ENCODE results near the gene KAZALD1. TPM values are rescaled to one million over a fixed set of nuclear protein-coding genes. Genes with fewer than 3 reads are reported as not detected.
A peak's percentile ranks its signal among the peaks of the same experiment; 100 is the strongest.

KAZALD1 gene
- total and polyA plus RNA-seq, 4 experiments from 2014 or later: not detected

GRCh38 chr10:101114646-101115045 lies 52.9 kb downstream of the KAZALD1 start:
- ChIA-PET POLR2A (ENCODE audit: partially characterized antibody) (no interaction called here), CTCF (ENCODE audit: partially characterized antibody) (no interaction called here)
- Mint-ChIP-seq H3K4me3 (no peak overlapping the region), H3K27me3 (peaks cover 15 to 35% of the 10 kb centered on the region in 2 donors), H3K4me1 (no peaks in the 10 kb centered on the region), H3K9me3 (no peaks in the 10 kb centered on the region), H3K27ac (peak overlapping the region in 1 of 7 donors; percentile 68), H3K36me3 (no peaks in the 10 kb centered on the region)
- intact Hi-C loops (cut with micrococcal nuclease): no loop called here
- Histone ChIP-seq H3K27ac (ENCODE audit: low read depth, low read length) (no peak overlapping the region), H3K27me3 (ENCODE audit: insufficient read depth, low read length) (peaks cover 6% of the 10 kb centered on the region), H3K36me3 (ENCODE audit: insufficient read depth, low read length) (no peaks in the 10 kb centered on the region), H3K9me3 (ENCODE audit: control insufficient read depth in 1 of 2, low read length in 2 of 2) (no peaks in the 10 kb centered on the region), H3K4me3 (ENCODE audit: low read length in 2 of 2) (no peak overlapping the region), H3K4me1 (ENCODE audit: insufficient read depth, low read length) (no peaks in the 10 kb centered on the region)
- no peak for DNase-seq

Other genes with a start within 250 kb of the KAZALD1 start
- 10 to 100 TPM; 46.3 to 49.3 TPM for gene SLF2, start 149.0 kb upstream of the KAZALD1 start, total RNA-seq
- 10 to 100 TPM in 1 of 2 donors, 1 to 10 TPM in 1; 5.9 to 18.3 TPM for gene SLF2, start 149.0 kb upstream of the KAZALD1 start, polyA plus RNA-seq
- gene SEMA4G, start 92.5 kb upstream of the KAZALD1 start, total RNA-seq: 1 to 10 TPM; 1.1 to 1.4 TPM
- under 1 TPM in 1 of 2 donors, not detected in 1; 0.26 TPM for gene SEMA4G, start 92.5 kb upstream of the KAZALD1 start, polyA plus RNA-seq
- 10 to 100 TPM; 65.8 to 71.6 TPM for gene MRPL43, start 74.5 kb upstream of the KAZALD1 start, total RNA-seq
- gene MRPL43, start 74.5 kb upstream of the KAZALD1 start, polyA plus RNA-seq: 100 to 1,000 TPM; 110 to 114 TPM
- 10 to 100 TPM; 11.5 to 14.3 TPM for gene TWNK, start 74.4 kb upstream of the KAZALD1 start, total RNA-seq
- 10 to 100 TPM in 1 of 2 donors, 1 to 10 TPM in 1; 5.0 to 10.3 TPM for gene TWNK, start 74.4 kb upstream of the KAZALD1 start, polyA plus RNA-seq
- 10 to 100 TPM; 33.4 to 33.9 TPM for gene LZTS2, start 62.2 kb upstream of the KAZALD1 start, total RNA-seq
- 10 to 100 TPM in 1 of 2 donors, 1 to 10 TPM in 1; 8.4 to 19.9 TPM for gene LZTS2, start 62.2 kb upstream of the KAZALD1 start, polyA plus RNA-seq
- 1 to 10 TPM; 1.1 to 1.8 TPM for gene PDZD7, start 30.9 kb upstream of the KAZALD1 start, total RNA-seq
- under 1 TPM; 0.20 to 0.29 TPM for gene PDZD7, start 30.9 kb upstream of the KAZALD1 start, polyA plus RNA-seq
- gene SFXN3, start 30.8 kb upstream of the KAZALD1 start, total RNA-seq: 100 to 1,000 TPM; 118 to 123 TPM
- gene SFXN3, start 30.8 kb upstream of the KAZALD1 start, polyA plus RNA-seq: 10 to 100 TPM; 10.8 to 21.0 TPM
- gene TLX1, start 69.3 kb downstream of the KAZALD1 start, total RNA-seq: not detected
- not detected for gene TLX1, start 69.3 kb downstream of the KAZALD1 start, polyA plus RNA-seq
- not detected for gene LBX1, start 167.5 kb downstream of the KAZALD1 start, total RNA-seq
- gene LBX1, start 167.5 kb downstream of the KAZALD1 start, polyA plus RNA-seq: not detected